Right renal cortex interstitium (tissue), 3 donors: Measurements from ENCODE around the gene CRYM. TPM values are rescaled to one million over a fixed set of nuclear protein-coding genes. Genes with fewer than 3 reads are reported as not detected.
"Not testable (repeated sequence)": the region's sequence is repeated elsewhere in the genome, so short reads cannot be mapped to it uniquely, and the experiment has no call there.

Experiments
- DNase-seq, 3 donors: peaks; one replicate each; pipeline ENCODE4 v3.0.0-alpha.2; 2013; ENCODE audit warnings: low read depth in 3 of 3, low spot score in 2 of 3
- polyA plus RNA-seq, 3 donors: library from polyadenylated mRNA; unstranded; fragments of 120-200 nt; gene quantifications; one replicate each; pipeline ENCODE4 v1.2.1, GENCODE V29; 2013; ENCODE audit not compliant: insufficient read length in 3 of 3

The CRYM gene
- polyA plus RNA-seq, 3 donors, result 8.3 to 9.8 (median 8.9) TPM

- DNase-seq, result no peak
Measured at GRCh38 chr16:21250072-21250923, 27.8 kb downstream of the CRYM start.

- DNase-seq, result not testable (repeated sequence)
Measured at GRCh38 chr16:21248179-21248578, 29.9 kb downstream of the CRYM start.

- no peak for DNase-seq
Measured at GRCh38 chr16:21244518-21245215, 33.4 kb downstream of the CRYM start.

- DNase-seq, result no peak
Measured at GRCh38 chr16:21242756-21243155, 35.3 kb downstream of the CRYM start.

- no peak for DNase-seq
Measured at GRCh38 chr16:21239646-21240045, 38.4 kb downstream of the CRYM start.

GRCh38 chr16:21236831-21237230 is 41.3 kb downstream of the CRYM start:
- DNase-seq, result no peak

- no peak for DNase-seq
Measured at GRCh38 chr16:21235199-21235585, 42.9 kb downstream of the CRYM start.

- no peak for DNase-seq
Measured at GRCh38 chr16:21233521-21234150, 44.5 kb downstream of the CRYM start, which contains the start of gene ANKS4B. Gene ANKS4B, plus strand, starts transcription at chr16:21233699. Its CDS starts 39 bp downstream, at chr16:21233738.

- DNase-seq, result no peak
Measured at GRCh38 chr16:21233045-21233520, 45.0 kb downstream of the CRYM start.

GRCh38 chr16:21228361-21228872 is 49.7 kb downstream of the CRYM start:
- DNase-seq, result no peak

GRCh38 chr16:21227866-21228265 is 50.2 kb downstream of the CRYM start:
- DNase-seq, result no peak

GRCh38 chr16:21226749-21227148 is 51.3 kb downstream of the CRYM start:
- DNase-seq, result no peak

- DNase-seq, result no peak
Measured at GRCh38 chr16:21224800-21225199, 53.3 kb downstream of the CRYM start.

- no peak for DNase-seq
Measured at GRCh38 chr16:21223787-21224186, 54.3 kb downstream of the CRYM start.

- no peak for DNase-seq
Measured at GRCh38 chr16:21222495-21223337, 55.4 kb downstream of the CRYM start.

- DNase-seq, result no peak
Measured at GRCh38 chr16:21219551-21219950, 58.5 kb downstream of the CRYM start.

GRCh38 chr16:21218153-21218552 is 59.9 kb downstream of the CRYM start:
- no peak for DNase-seq

GRCh38 chr16:21217121-21217520 is 61.0 kb downstream of the CRYM start:
- DNase-seq, result no peak

GRCh38 chr16:21214086-21214485 is 64.0 kb downstream of the CRYM start:
- no peak for DNase-seq

- DNase-seq, result no peak
Measured at GRCh38 chr16:21211486-21211885, 66.6 kb downstream of the CRYM start, which contains the start of gene ZP2. Gene ZP2, minus strand, starts transcription at chr16:21211574. Its CDS starts 27 bp downstream, at chr16:21211547.
